GM21360 (cell line): ENCODE data around the gene RMND1.
"Not testable (repeated sequence)": the region's sequence is repeated elsewhere in the genome, so short reads cannot be mapped to it uniquely, and the experiment has no call there.

Source experiments
- ATAC-seq: cut with Tn5 transposase; IDR thresholded peaks from one replicate; pipeline ENCODE4 v1.9.1; 2021; ENCODE audit warnings: mild to moderate bottlenecking, moderate library complexity; ENCODE audit not compliant: unreplicated experiment

RMND1 gene

GRCh38 chr6:151388236-151388635 is 63.7 kb downstream of the RMND1 start:
- ATAC-seq: no peak

GRCh38 chr6:151387175-151387970 is 64.6 kb downstream of the RMND1 start:
- no peak for ATAC-seq

- no peak for ATAC-seq
Measured at GRCh38 chr6:151385177-151385576, 66.7 kb downstream of the RMND1 start.

DNA sequence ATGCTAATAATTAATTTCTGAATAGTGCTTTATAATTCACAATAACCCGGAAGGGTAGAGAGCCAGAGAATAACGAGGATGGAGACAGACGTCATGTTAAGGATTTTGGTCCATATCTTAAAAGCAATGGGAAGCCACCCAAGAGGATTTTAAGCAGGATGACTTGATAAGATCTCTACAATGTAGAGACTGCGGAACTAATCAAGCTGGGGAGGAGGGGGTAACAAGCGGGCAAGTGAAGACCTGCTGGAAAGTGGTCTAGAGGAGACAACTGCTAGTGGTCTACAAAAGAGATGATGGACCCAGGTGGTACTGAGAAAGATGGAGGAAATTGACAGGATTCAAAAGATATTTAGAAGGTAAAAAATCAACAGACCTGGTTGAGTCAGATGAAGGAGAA is 67.8 kb downstream of the RMND1 start:
- no peak for ATAC-seq

- ATAC-seq: not testable (repeated sequence)
Measured at GRCh38 chr6:151382631-151383030, 69.3 kb downstream of the RMND1 start.

DNA sequence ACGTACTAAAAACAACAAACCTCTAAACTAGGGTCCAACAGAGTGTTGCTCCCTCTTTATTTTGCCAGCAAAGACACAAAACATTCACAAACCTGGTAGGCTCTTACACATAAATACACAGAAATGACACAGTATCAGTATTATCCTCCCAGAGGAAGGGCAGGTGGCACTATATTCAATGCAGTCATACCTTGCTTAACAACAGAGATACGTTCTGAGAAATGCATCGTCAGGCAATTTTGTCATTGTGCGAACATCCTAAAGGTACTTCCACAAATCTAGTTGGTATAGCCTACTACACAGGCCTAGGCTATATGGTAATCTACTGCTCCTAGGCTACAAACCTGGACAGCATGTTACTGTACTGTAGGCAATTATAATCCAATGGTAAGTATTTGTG is 70.2 kb downstream of the RMND1 start:
- no peak for ATAC-seq

DNA sequence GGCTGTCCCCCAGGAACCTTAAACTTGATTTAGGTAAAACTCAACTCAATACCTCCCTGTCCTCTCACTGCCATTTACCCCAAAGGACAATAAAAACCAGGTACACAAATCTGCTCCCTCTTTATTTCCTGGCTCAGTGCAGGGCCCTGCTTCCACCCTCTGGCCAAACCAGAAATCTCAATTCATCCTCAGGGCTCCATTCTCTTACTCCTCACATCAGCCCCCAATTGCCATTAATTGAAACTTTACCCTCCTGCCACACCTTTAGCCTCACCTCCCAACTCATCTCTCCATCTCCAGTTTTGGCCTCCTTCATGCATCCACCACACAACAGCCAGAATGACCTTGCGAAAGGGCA is 71.1 kb downstream of the RMND1 start:
- no peak for ATAC-seq

DNA sequence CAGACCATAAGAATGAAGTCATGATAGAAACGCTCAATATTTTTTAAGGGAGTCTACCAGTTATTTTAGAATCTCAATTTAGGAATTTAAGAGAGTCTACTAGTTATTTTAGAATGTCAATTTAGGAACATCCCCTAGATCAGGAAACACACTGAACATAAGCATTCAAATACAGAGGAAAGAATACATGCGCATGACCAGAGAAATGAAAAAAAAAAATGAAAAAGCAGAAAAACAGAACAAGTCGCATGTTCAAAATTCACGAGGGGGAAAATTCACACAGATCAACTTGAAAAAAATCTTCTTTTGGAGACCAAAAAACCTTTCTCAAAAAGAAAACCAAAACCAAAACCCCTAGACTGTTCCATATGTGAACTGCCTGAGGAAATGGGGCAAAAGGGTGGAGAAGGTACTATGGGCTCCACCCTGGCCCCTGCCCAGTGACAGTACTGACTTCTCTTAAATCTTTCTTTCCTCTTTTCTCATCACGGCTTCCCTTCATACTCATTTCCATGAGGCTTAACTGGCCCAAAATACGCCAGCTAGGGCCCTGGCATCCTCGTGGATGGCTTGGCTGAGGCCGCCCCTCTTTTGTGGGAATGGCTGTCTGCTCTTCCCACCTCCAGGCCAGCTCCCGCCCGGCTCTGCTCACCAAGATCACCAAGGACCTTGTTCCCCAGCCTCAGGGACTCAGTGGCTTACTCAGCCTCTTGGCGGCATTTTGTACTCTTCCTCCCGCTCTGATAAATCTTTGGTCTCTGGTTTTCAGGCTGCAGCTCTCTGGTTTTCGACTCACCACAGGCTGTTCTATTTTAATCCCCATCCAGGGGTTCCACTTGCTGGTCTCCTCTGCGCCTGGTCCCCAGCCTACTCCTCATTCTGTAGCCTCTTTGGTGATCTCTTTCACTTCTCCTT is 71.7 kb downstream of the RMND1 start:
- peak; percentile 62 for ATAC-seq

GRCh38 chr6:151377095-151377494 is 74.8 kb downstream of the RMND1 start:
- no peak for ATAC-seq

GRCh38 chr6:151376440-151376839 is 75.5 kb downstream of the RMND1 start:
- peak; percentile 32 for ATAC-seq

- ATAC-seq: no peak
Measured at GRCh38 chr6:151375833-151376232, 76.1 kb downstream of the RMND1 start.

DNA sequence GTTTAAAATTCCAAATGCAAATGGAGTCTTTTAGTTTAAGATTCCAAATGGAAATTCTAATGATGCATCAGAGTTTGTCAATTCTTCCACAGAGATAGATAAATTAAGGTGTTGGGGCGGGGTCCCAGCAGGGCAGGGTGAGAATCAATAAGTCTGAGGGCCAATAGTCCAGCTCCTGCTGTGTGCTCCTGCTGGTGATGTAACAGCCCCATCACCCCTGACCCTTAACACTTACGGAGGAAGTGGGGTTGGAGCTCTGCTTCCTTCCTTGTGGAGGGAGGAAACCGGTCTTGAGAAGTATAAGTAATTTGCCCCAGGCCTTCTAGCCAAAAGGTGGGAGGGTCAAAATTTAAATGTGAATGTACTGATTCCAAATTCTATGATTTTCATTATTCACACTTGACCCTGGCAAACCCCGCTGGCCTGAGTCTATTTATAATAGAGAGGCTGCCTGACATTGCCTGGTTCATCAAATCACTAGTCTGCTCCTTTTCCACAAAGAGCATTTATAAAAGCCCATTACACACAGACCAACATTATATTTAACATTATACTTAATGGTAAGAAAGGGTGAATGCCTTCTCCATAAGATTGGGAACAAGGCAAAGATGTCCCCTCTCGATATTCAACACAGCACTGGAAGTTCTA is 77.8 kb downstream of the RMND1 start:
- ATAC-seq: no peak

DNA sequence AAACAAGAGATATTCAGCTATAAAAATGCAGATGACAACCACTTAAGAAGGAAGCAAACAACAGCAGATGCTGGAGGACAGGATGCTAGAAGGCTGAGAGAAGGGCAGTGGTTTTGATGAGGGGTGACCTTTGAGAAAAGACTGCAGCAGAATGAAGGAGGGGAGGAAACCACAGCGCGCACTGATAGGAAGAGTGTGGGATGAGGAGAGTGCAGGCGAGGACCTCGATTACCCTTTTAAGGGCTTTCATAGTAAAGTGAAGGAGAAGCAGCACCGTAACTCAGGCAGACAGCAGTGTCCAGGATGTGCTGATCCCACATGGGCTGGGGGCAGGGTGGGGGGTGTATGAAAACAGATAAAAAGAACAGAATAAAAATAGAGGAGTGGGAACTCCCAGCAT is 79.8 kb downstream of the RMND1 start:
- no peak for ATAC-seq

GRCh38 chr6:151370509-151371078 is 81.3 kb downstream of the RMND1 start:
- no peak for ATAC-seq

- ATAC-seq: no peak
Measured at GRCh38 chr6:151365233-151365632, 86.7 kb downstream of the RMND1 start.

DNA sequence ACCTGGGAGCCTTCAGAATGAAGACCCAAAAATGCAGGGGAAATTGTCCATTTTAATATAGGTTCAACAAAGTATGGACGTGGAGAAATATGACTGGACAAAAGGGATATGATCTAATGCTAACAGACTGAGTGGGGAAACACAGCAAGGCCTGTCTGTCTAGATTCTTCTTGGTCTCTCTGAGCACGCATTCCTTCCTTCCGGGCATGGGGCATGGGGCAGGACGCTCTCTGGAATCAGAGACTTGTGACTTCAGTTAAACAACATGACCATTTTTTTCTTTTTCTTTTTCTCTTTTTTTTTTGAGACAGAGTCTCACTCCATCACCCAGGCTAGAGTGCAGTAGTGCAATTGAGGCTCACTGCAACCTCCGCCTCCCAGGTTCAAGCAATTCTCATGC is 92.4 kb downstream of the RMND1 start:
- no peak for ATAC-seq

DNA sequence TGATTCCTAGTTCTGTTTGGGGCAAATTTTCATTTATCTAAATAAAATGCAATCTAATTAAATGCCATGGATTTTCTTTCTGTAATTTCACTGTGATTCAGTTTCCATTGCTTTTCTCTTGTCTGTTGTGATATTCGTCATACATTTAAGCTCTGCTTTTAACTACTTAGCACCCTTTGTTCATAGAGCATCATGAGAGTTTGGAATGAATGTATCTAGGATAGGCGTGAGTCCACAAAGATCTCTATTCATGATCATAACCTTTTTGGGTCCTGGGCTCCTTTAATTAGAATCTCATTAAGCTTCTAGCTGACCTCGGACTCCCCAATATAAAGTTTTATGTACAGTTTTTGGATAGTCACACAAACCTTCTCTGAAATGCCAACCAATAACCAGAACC is 93.5 kb downstream of the RMND1 start:
- no peak for ATAC-seq

DNA sequence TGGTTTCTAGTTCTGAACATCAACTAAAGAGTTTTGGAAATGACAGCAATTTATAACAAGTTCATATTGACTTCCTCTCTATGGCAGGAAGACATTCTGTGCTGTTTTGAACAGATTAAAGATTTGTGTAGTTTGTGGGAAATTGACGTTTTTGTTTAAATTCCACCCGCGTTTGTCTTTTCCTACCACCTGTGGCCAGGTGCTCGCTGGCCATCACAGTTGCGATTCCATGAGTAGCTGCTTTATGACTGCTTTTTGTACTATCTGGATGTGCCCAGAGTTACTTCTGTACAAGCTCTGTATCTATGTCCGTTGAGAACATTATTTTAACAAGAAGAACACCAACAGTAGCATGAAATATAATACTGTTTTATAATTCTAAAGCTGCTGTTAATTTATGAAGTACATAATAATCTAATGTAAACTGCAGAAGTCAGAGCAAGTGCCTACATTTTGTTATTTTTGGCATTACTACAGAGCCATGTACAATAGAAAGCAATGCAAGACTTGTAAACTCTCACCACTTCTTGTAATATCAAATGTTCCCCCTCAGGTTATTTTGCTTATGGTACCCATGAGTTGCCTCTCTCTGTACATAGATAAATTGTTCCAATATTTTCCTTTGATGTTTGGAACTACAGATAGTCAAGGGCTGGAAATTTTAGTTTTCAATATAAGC is 94.0 kb downstream of the RMND1 start:
- no peak for ATAC-seq

- ATAC-seq: not testable (repeated sequence)
Measured at GRCh38 chr6:151356983-151357382, 94.9 kb downstream of the RMND1 start.
